SU-DHL-6 (cell line): ENCODE results near the gene PLEKHF1.

Experiments
- H2AFZ ChIP-seq: fragments of 200-600 bp; sonication (generic); 2 replicates; pipeline ENCODE4 v1.6.1; 2014; ENCODE audit warnings: low read depth, mild to moderate bottlenecking, moderate library complexity, mixed read lengths, antibody characterized with exemption, low read length; ENCODE audit not compliant: severe bottlenecking
- H3F3A ChIP-seq: fragments of 200-600 bp; shearing (Covaris generic); 2 replicates; pipeline ENCODE4 v1.6.0; 2016; ENCODE audit warnings: antibody characterized with exemption, mild to moderate bottlenecking; ENCODE audit not compliant: insufficient read depth
- H3K27ac ChIP-seq: fragments of 200-600 bp; sonication (generic); 2 replicates; pipeline ENCODE4 v1.5.1; 2016; ENCODE audit warnings: low read depth, mild to moderate bottlenecking, low read length, moderate library complexity, mixed read lengths
- H3K27me3 ChIP-seq: fragments of 200-600 bp; sonication (generic), shearing (Covaris generic); 2 replicates; pipeline ENCODE4 v1.6.0; 2014; ENCODE audit warnings: mild to moderate bottlenecking, low read length
- H3K36me3 ChIP-seq: fragments of 200-600 bp; sonication (generic); 2 replicates; pipeline ENCODE4 v1.6.1; 2014; ENCODE audit warnings: mild to moderate bottlenecking, low read length, mixed read lengths
- H3K4me2 ChIP-seq: fragments of 300-600, 200-600 bp; shearing (Covaris generic), sonication (generic); 2 replicates; pipeline ENCODE4 v1.6.0; 2014; ENCODE audit warnings: low read length, low read depth, mild to moderate bottlenecking; ENCODE audit not compliant: poor library complexity, severe bottlenecking
- H3K4me3 ChIP-seq: fragments of 200-600 bp; sonication (generic); 2 replicates; pipeline ENCODE4 v1.5.1; 2014; ENCODE audit warnings: antibody characterized with exemption, low read length, mild to moderate bottlenecking, mixed read lengths; ENCODE audit not compliant: insufficient read depth, poor library complexity, severe bottlenecking
- H3K79me2 ChIP-seq: fragments of 200-600 bp; sonication (generic); 2 replicates; pipeline ENCODE4 v1.6.1; 2014; ENCODE audit warnings: mild to moderate bottlenecking, low read length, moderate library complexity; ENCODE audit not compliant: insufficient read depth
- H3K9ac ChIP-seq: fragments of 200-600 bp; sonication (generic); 2 replicates; pipeline ENCODE4 v1.7.0; 2014; ENCODE audit warnings: mild to moderate bottlenecking, low read length
- H3K9me2 ChIP-seq: fragments of 200-600 bp; sonication (generic); replicated peaks from 2 replicates; pipeline ENCODE4 v1.6.1; 2014; ENCODE audit warnings: low read length; ENCODE audit not compliant: insufficient read depth
- H3K9me3 ChIP-seq: fragments of 200-600 bp; sonication (generic); 2 replicates; pipeline ENCODE4 v1.6.1; 2014; ENCODE audit warnings: low read length, mixed read lengths; ENCODE audit not compliant: insufficient read depth
- H4K20me1 ChIP-seq: fragments of 200-600 bp; sonication (generic); 2 replicates; pipeline ENCODE4 v1.6.1; 2014; ENCODE audit warnings: low read depth, mild to moderate bottlenecking, antibody characterized with exemption, low read length, moderate library complexity, mixed read lengths
- CTCF ChIP-seq: fragments of 200-600 bp; sonication (generic); IDR thresholded peaks from one replicate; pipeline ENCODE4 v1.5.1; 2017; ENCODE audit warnings: antibody characterized with exemption, mild to moderate bottlenecking, low read length, moderate library complexity; ENCODE audit not compliant: insufficient read depth, poor library complexity, severe bottlenecking
- EZH2phosphoT487 ChIP-seq: fragments of 200-600 bp; sonication (generic), shearing (Covaris generic); conservative IDR thresholded peaks from 2 replicates; pipeline ENCODE4 v1.6.1; 2018; ENCODE audit warnings: mild to moderate bottlenecking, antibody characterized with exemption, low read length, moderate library complexity, mixed read lengths

Gene PLEKHF1

GRCh38 chr19:29655648-29656335 is 9.5 kb upstream of the PLEKHF1 start:
- Histone ChIP-seq H4K20me1 (no peaks in the 10 kb centered on the region), H3K27ac (no peak overlapping the region), H3K4me2 (no peak overlapping the region), H2AFZ (no peak overlapping the region), H3K79me2 (no peaks in the 10 kb centered on the region), H3K9me3 (no peaks in the 10 kb centered on the region), H3K9ac (no peak overlapping the region), H3F3A (no peaks in the 10 kb centered on the region), H3K4me3 (no peak overlapping the region), H3K36me3 (no peaks in the 10 kb centered on the region), H3K27me3 (no peaks in the 10 kb centered on the region), H3K9me2 (no peaks in the 10 kb centered on the region)
- TF ChIP-seq CTCF (no peak), EZH2phosphoT487 (no peak)

GRCh38 chr19:29658221-29658991 is 6.9 kb upstream of the PLEKHF1 start:
- Histone ChIP-seq H3K4me2 (no peak overlapping the region), H3K9ac (no peak overlapping the region), H3K27me3 (no peaks in the 10 kb centered on the region), H2AFZ (no peak overlapping the region), H3K9me2 (no peaks in the 10 kb centered on the region), H3K4me3 (no peak overlapping the region), H3K27ac (no peak overlapping the region), H3F3A (no peaks in the 10 kb centered on the region), H4K20me1 (no peaks in the 10 kb centered on the region), H3K79me2 (no peaks in the 10 kb centered on the region), H3K9me3 (no peaks in the 10 kb centered on the region), H3K36me3 (no peaks in the 10 kb centered on the region)
- TF ChIP-seq CTCF (no peak), EZH2phosphoT487 (no peak)

- Histone ChIP-seq H2AFZ (no peak overlapping the region), H3K36me3 (no peaks in the 10 kb centered on the region), H3K4me3 (no peak overlapping the region), H3K9ac (no peak overlapping the region), H3K27ac (no peak overlapping the region), H3K27me3 (no peaks in the 10 kb centered on the region), H3K9me2 (no peaks in the 10 kb centered on the region), H3K9me3 (no peaks in the 10 kb centered on the region), H3K79me2 (no peaks in the 10 kb centered on the region), H3K4me2 (no peak overlapping the region), H4K20me1 (no peaks in the 10 kb centered on the region), H3F3A (no peaks in the 10 kb centered on the region)
- TF ChIP-seq EZH2phosphoT487 (no peak), CTCF (no peak)
These were observed 4.4 kb upstream of the PLEKHF1 start for GRCh38 chr19:29660835-29661234.
